Measurements from ENCODE around the gene PSMD11.

- no peak for TF ChIP-seq EP300 (IDR thresholded peaks at IDR 0.05)
- TF ChIP-seq POLR2A (IDR thresholded peaks at IDR 0.05), result no peak
- no peak for TF ChIP-seq CTCF (IDR thresholded peaks at IDR 0.05)
These were observed 68.0 kb downstream of the PSMD11 start for GRCh38 chr17:32512328-32512727.
